B cell (primary cell): Measurements from ENCODE around the gene GTF3C5. TPM values are rescaled to one million over a fixed set of nuclear protein-coding genes. Genes with fewer than 3 reads are reported as not detected.

Experiments used
- ATAC-seq: fragments of 200-7000 bp; cut with Tn5 transposase; one replicate; pipeline ENCODE4 v1.10.0; 2021; ENCODE audit warnings: low read depth, mild to moderate bottlenecking, moderate number of reproducible peaks, moderate library complexity
- CTCF ChIA-PET: fragments of 350-600 bp; sonication (Branson Sonifier 250); formaldehyde crosslinking; loops from one replicate; lab custom pipeline; 2021; ENCODE audit warnings: antibody characterized with exemption, inconsistent platforms; lab: Charles Lee
- POLR2A ChIA-PET: fragments of 350-600 bp; sonication (Branson Sonifier 250); formaldehyde crosslinking; loops from one replicate; lab custom pipeline; 2021; ENCODE audit warnings: antibody characterized with exemption; lab: Charles Lee
- DNase-seq: peaks from one replicate; pipeline ENCODE4 v3.0.0; 2013
- H2AFZ ChIP-seq: 2 replicates; pipeline ENCODE4 v1.6.1; 2012; ENCODE audit warnings: mild to moderate bottlenecking, low read depth, low read length; ENCODE audit not compliant: insufficient read depth, poor library complexity, severe bottlenecking
- H3K27ac ChIP-seq, 2 donors: 1 replicate in 1 of 2; 2 replicates in 1 of 2; pipeline ENCODE4 v1.5.1; 2012 to 2013; ENCODE audit warnings: low read length in 2 of 2, mild to moderate bottlenecking in 2 of 2, moderate library complexity in 1 of 2
- H3K27me3 ChIP-seq, 4 experiments: fragments of 200-600 bp in 1 of 4; sonication (generic) in 1 of 4; replicated peaks in 1 of 4; 1 replicate in 2 of 4; 2 replicates in 2 of 4; pipeline versions ENCODE4 v1.6.1 to v1.7.0; 2013 to 2016; ENCODE audit warnings: low read length in 3 of 4, mild to moderate bottlenecking in 2 of 4, mixed read lengths in 1 of 4, moderate library complexity in 1 of 4; ENCODE audit not compliant: insufficient read depth in 4 of 4, control insufficient read depth in 3 of 4; ENCODE audit errors: control extremely low read depth in 1 of 4
- H3K36me3 ChIP-seq, 2 experiments: replicated peaks in 1 of 2; 1 replicate in 1 of 2; 2 replicates in 1 of 2; pipeline versions ENCODE4 v1.6.1 to v1.7.1; 2013; ENCODE audit warnings: low read length in 1 of 2; ENCODE audit not compliant: insufficient read depth in 2 of 2, control insufficient read depth in 1 of 2; ENCODE audit errors: control extremely low read depth in 1 of 2, extremely low read depth in 1 of 2
- H3K4me1 ChIP-seq, 2 donors: fragments of 200-600 bp in 1 of 2; sonication (generic) in 1 of 2; 1 replicate in 1 of 2; 2 replicates in 1 of 2; pipeline versions ENCODE4 v1.5.1 to v1.6.1; 2013 to 2017; ENCODE audit warnings: low read length in 2 of 2; ENCODE audit not compliant: control insufficient read depth in 2 of 2, insufficient read depth in 2 of 2
- H3K4me2 ChIP-seq: replicated peaks from 2 replicates; pipeline ENCODE3; 2012; ENCODE audit warnings: mild to moderate bottlenecking, low read depth, low read length; ENCODE audit not compliant: poor library complexity, severe bottlenecking
- H3K4me3 ChIP-seq, 5 experiments: fragments of 200-600 bp in 1 of 5; sonication (generic) in 1 of 5; 1 replicate in 3 of 5; 2 replicates in 2 of 5; pipeline versions ENCODE4 v1.5.1 to v1.7.0; 2011 to 2016; ENCODE audit warnings: low read length in 4 of 5, mild to moderate bottlenecking in 4 of 5, low read depth in 2 of 5, control low read depth in 1 of 5, moderate library complexity in 1 of 5; ENCODE audit not compliant: insufficient read depth in 1 of 5; ENCODE audit errors: control extremely low read depth in 1 of 5, extremely low read depth in 1 of 5
- H3K79me2 ChIP-seq: fragments of 200-600 bp; sonication (generic); one replicate; pipeline ENCODE4 v1.6.0; 2016; ENCODE audit warnings: low read length; ENCODE audit not compliant: control insufficient read depth, insufficient read depth
- H3K9ac ChIP-seq: fragments of 200-600 bp; sonication (generic); 2 replicates; pipeline ENCODE4 v1.6.1; 2017; ENCODE audit warnings: mild to moderate bottlenecking, low read length, moderate library complexity
- H3K9me3 ChIP-seq, 3 donors: one replicate each; pipeline versions ENCODE4 v1.6.1 to v1.7.1; 2013; ENCODE audit warnings: low read length in 2 of 3; ENCODE audit not compliant: control insufficient read depth in 2 of 3, insufficient read depth in 1 of 3; ENCODE audit errors: control extremely low read depth in 1 of 3
- H4K20me1 ChIP-seq: 2 replicates; pipeline ENCODE4 v1.6.0; 2012; ENCODE audit warnings: mild to moderate bottlenecking, low read length; ENCODE audit not compliant: insufficient read depth, control insufficient read depth, poor library complexity, severe bottlenecking
- H3K27ac Mint-ChIP-seq: one replicate; pipeline ENCODE4 v1.8.0; 2021; ENCODE audit warnings: mixed read lengths
- H3K27me3 Mint-ChIP-seq: one replicate; pipeline ENCODE4 v1.8.0; 2021; ENCODE audit warnings: mixed read lengths
- H3K4me1 Mint-ChIP-seq: one replicate; pipeline ENCODE4 v1.8.0; 2021; ENCODE audit warnings: mixed read lengths
- H3K4me3 Mint-ChIP-seq: one replicate; pipeline ENCODE4 v1.8.0; 2021; ENCODE audit warnings: mixed read lengths
- H3K9me3 Mint-ChIP-seq: one replicate; pipeline ENCODE4 v1.8.0; 2022; ENCODE audit warnings: mixed read lengths; ENCODE audit not compliant: insufficient read depth
- EZH2 ChIP-seq: IDR thresholded peaks from 2 replicates; pipeline ENCODE4 v1.6.1; 2012; ENCODE audit warnings: borderline replicate concordance, low read depth, mild to moderate bottlenecking, moderate library complexity, low read length; ENCODE audit not compliant: insufficient read depth, poor library complexity, severe bottlenecking
- WGBS: methylation state at CpG from one replicate; pipeline ENCODE4 v1.1.5; 2013; ENCODE audit warnings: missing lambda C conversion rate; ENCODE audit not compliant: insufficient coverage; 5-methylcytosine and 5-hydroxymethylcytosine counted together
- intact Hi-C: fragments of 100-400 bp; cut with micrococcal nuclease; formaldehyde crosslinking; loops from one replicate; pipeline ENCODE4 v1.10.0; 2022
- polyA plus RNA-seq: library from polyadenylated mRNA; depleted of rRNA; stranded (reverse); fragments of >200 nt; gene quantifications from 2 replicates; pipeline ENCODE4 v1.2.3, GENCODE V29; 2012
- total RNA-seq, 2 donors: library from RNA; stranded (reverse); fragments of 120-200 nt in 1 of 2; gene quantifications; 1 replicate in 1 of 2; 2 replicates in 1 of 2; pipeline versions ENCODE4 v1.2.3 to v1.2.4, GENCODE V29; 2013 to 2022
- TF ChIP-seq, protein P1 (sequence below): fragments of 200-600 bp; IDR thresholded peaks from one replicate; pipeline ENCODE4 v1.8.0; 2022; ENCODE audit warnings: antibody characterized with exemption, mild to moderate bottlenecking

The GTF3C5 gene
- total and polyA plus RNA-seq, 2 donors (not counting 1 experiment from before 2014, with no cell fraction given): 80.5 to 91.2 TPM

- H3K9ac ChIP-seq: no peak overlapping the region
- H3K36me3 ChIP-seq: no peaks in the 10 kb centered on the region
- Mint-ChIP-seq H3K27me3 (peaks cover 22% of the 10 kb centered on the region), H3K27ac (no peak overlapping the region), H3K4me1 (no peaks in the 10 kb centered on the region), H3K9me3 (peaks cover 8% of the 10 kb centered on the region), H3K4me3 (no peak overlapping the region)
- no peaks in the 10 kb centered on the region for H4K20me1 ChIP-seq
- peaks cover 0 to 11% (median 0%) of the 10 kb centered on the region in 3 donors for H3K9me3 ChIP-seq
- intact Hi-C loops: no loop called here
- POLR2A ChIA-PET: no interaction called here
- no peak overlapping the region for H2AFZ ChIP-seq
- ATAC-seq (no peak), DNase-seq (no peak)
- no peak overlapping the region for H3K4me2 ChIP-seq
- WGBS: no CpG with 5 or more reads among the region's 5 CpGs
- H3K4me3 ChIP-seq: no peak overlapping the region
- H3K4me1 ChIP-seq: no peaks in the 10 kb centered on the region
- TF ChIP-seq, protein P1, sequence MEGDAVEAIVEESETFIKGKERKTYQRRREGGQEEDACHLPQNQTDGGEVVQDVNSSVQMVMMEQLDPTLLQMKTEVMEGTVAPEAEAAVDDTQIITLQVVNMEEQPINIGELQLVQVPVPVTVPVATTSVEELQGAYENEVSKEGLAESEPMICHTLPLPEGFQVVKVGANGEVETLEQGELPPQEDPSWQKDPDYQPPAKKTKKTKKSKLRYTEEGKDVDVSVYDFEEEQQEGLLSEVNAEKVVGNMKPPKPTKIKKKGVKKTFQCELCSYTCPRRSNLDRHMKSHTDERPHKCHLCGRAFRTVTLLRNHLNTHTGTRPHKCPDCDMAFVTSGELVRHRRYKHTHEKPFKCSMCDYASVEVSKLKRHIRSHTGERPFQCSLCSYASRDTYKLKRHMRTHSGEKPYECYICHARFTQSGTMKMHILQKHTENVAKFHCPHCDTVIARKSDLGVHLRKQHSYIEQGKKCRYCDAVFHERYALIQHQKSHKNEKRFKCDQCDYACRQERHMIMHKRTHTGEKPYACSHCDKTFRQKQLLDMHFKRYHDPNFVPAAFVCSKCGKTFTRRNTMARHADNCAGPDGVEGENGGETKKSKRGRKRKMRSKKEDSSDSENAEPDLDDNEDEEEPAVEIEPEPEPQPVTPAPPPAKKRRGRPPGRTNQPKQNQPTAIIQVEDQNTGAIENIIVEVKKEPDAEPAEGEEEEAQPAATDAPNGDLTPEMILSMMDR: no peak
- TF ChIP-seq EZH2: no peak
- peaks cover 0 to 3% (median 0%) of the 10 kb centered on the region in 4 experiments for H3K27me3 ChIP-seq
- no peak overlapping the region for H3K27ac ChIP-seq
- CTCF ChIA-PET: interaction anchor here (2.9 kb wide), 1 partner anchor 8 kb away, joined by 15 read pairs; no protein-coding TSS in a partner anchor
- H3K79me2 ChIP-seq: no peaks in the 10 kb centered on the region
Observed at GRCh38 chr9:133014696-133015095, 16.1 kb upstream of the GTF3C5 start.

DNA sequence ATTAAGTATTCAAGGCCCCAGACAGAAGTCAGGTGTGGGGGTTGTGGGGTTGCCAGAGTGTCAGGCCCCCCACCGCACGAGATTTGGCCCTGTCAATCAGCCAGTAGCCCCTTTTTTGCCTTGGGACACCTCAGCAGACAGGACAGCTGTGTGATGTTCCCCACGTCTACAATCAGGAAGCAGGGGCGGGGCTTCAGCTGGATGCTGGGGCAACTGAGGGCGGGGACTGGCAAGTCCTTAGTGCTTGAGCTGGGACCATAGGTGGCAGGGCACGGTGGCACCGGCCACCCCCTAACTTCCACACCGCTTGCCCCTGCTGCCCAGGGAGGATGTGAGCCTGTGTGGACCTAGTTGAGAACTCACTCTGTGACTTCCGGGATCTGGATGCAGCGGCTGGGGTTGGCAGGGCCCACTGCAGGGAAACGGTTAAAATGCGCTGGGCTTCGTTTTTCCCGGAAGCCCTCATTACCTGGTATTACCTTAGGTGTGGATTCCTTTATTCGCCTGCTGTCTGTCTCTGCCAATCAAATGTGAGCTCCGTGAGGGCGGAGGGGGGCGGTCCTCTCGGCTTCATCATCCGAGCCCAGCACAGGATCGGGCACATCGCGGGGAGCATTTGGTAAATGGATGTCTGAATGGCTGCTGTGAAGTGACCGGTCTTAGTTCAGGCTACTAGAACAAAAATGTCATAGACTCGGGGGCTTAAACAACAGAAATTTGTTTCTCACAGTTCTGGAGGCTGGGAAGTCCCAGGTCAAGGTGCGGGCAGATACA is 7.5 kb upstream of the GTF3C5 start:
- TF ChIP-seq, protein P1: no peak
- TF ChIP-seq EZH2: no peak
- ChIA-PET POLR2A (interaction anchor here (1.1 kb wide), 1 partner anchor 120 kb away, joined by 3 read pairs; no protein-coding TSS in a partner anchor), CTCF (interaction anchor here (1.0 to 3.1 kb wide), 10 partner anchors 9 to 307 kb away, joined by 3 to 53 read pairs (median 8); partner anchors contain the start of genes GTF3C5 and TSC1)
- Mint-ChIP-seq H3K27ac (no peak overlapping the region), H3K27me3 (peaks cover 2% of the 10 kb centered on the region), H3K4me1 (peaks cover 7% of the 10 kb centered on the region), H3K4me3 (no peak overlapping the region), H3K9me3 (no peaks in the 10 kb centered on the region)
- Histone ChIP-seq H3K4me2 (no peak overlapping the region), H3K27me3 (no peaks in the 10 kb centered on the region), H3K4me3 (no peak overlapping the region), H3K79me2 (no peaks in the 10 kb centered on the region), H3K27ac (no peak overlapping the region), H3K9me3 (no peaks in the 10 kb centered on the region), H2AFZ (no peak overlapping the region), H3K4me1 (peaks cover 3 to 5% of the 10 kb centered on the region in 2 donors), H3K36me3 (no peaks in the 10 kb centered on the region), H4K20me1 (no peaks in the 10 kb centered on the region), H3K9ac (no peak overlapping the region)
- no peak for DNase-seq
- WGBS: 76% methylated on average over 26 of the region's 26 CpGs
- intact Hi-C loops: loop anchor here (2.0 to 5.0 kb wide), 2 partner anchors 125 to 464 kb away; no protein-coding TSS in a partner anchor
- ATAC-seq: no peak
